Stimulated activated CD4-positive, alpha-beta T cell treated with anti-CD3 and anti-CD28 coated beads, Interleukin-4, amount 100 ng/mL, for 48 hours (primary cell): ENCODE measurements around the gene SRP19.
"Not testable (repeated sequence)": the region's sequence is repeated elsewhere in the genome, so short reads cannot be mapped to it uniquely, and the experiment has no call there.

Experiments
- DNase-seq, 2 donors: peaks; one replicate each; pipeline ENCODE4 v3.0.0-alpha.2; 2020; ENCODE audit warnings: low read depth in 2 of 2

SRP19 gene

GRCh38 chr5:112870966-112871365 is 9.9 kb downstream of the SRP19 start:
- no peak for DNase-seq

GRCh38 chr5:112876362-112876761 is 15.3 kb downstream of the SRP19 start:
- no peak for DNase-seq

- no peak for DNase-seq
These were observed 17.0 kb downstream of the SRP19 start for GRCh38 chr5:112878101-112878500.

- DNase-seq, result peak in 1 of 2 donors; percentile 29
These were observed 17.7 kb downstream of the SRP19 start for GRCh38 chr5:112878760-112879159.

GRCh38 chr5:112880219-112880964 is 19.3 kb downstream of the SRP19 start:
- DNase-seq, result no peak

- no peak for DNase-seq
These were observed 22.1 kb downstream of the SRP19 start for GRCh38 chr5:112883192-112883591.

- no peak for DNase-seq
These were observed 23.9 kb downstream of the SRP19 start for GRCh38 chr5:112885001-112885400.

- no peak for DNase-seq
These were observed 25.9 kb downstream of the SRP19 start for GRCh38 chr5:112886975-112887374.

GRCh38 chr5:112892066-112892465 is 31.0 kb downstream of the SRP19 start:
- not testable (repeated sequence) for DNase-seq

- DNase-seq, result no peak
These were observed 31.7 kb downstream of the SRP19 start for GRCh38 chr5:112892776-112893175.

- no peak for DNase-seq
These were observed 34.6 kb downstream of the SRP19 start for GRCh38 chr5:112895682-112896081.

GRCh38 chr5:112902561-112902960 is 41.5 kb downstream of the SRP19 start:
- no peak for DNase-seq

GRCh38 chr5:112904996-112905395 is 43.9 kb downstream of the SRP19 start:
- not testable (repeated sequence) for DNase-seq

GRCh38 chr5:112906637-112907036 is 45.5 kb downstream of the SRP19 start:
- DNase-seq, result no peak

- DNase-seq, result no peak
These were observed 46.1 kb downstream of the SRP19 start for GRCh38 chr5:112907166-112907631.

GRCh38 chr5:112908854-112909253 is 47.8 kb downstream of the SRP19 start:
- DNase-seq, result no peak

- DNase-seq, result no peak
These were observed 49.4 kb downstream of the SRP19 start for GRCh38 chr5:112910529-112910928.

GRCh38 chr5:112914584-112914983 is 53.5 kb downstream of the SRP19 start:
- no peak for DNase-seq

GRCh38 chr5:112915831-112916230 is 54.7 kb downstream of the SRP19 start:
- DNase-seq, result no peak

GRCh38 chr5:112917453-112917995 is 56.4 kb downstream of the SRP19 start:
- DNase-seq, result peak in 1 of 2 donors; percentile 15

GRCh38 chr5:112918136-112918535 is 57.0 kb downstream of the SRP19 start:
- no peak for DNase-seq

GRCh38 chr5:112918679-112919078 is 57.6 kb downstream of the SRP19 start:
- no peak for DNase-seq
